Ovary (tissue), 9 donors: ENCODE measurements around the gene TMOD3. TPM values are rescaled to one million over a fixed set of nuclear protein-coding genes. Genes with fewer than 3 reads are reported as not detected.

Experiments
- DNase-seq, 5 donors: peaks; one replicate each; pipeline ENCODE4 v3.0.0-alpha.2; 2019 to 2020
- H3K27ac ChIP-seq, 2 donors: fragments of 200-600 bp; one replicate each; pipeline versions ENCODE4 v1.5.1 to v1.8.0; 2019 to 2022
- H3K27me3 ChIP-seq: fragments of 200-600 bp; one replicate; pipeline ENCODE4 v1.8.0; 2022
- H3K36me3 ChIP-seq: fragments of 200-600 bp; sonication (generic); one replicate; pipeline ENCODE4 v1.5.1; 2019
- H3K4me1 ChIP-seq: one replicate; pipeline ENCODE4 v1.8.1; 2013; ENCODE audit warnings: mild to moderate bottlenecking, moderate library complexity; ENCODE audit not compliant: insufficient read depth
- H3K4me3 ChIP-seq: fragments of 200-600 bp; sonication (generic); one replicate; pipeline ENCODE4 v1.5.1; 2017
- H3K9me3 ChIP-seq, 2 donors: fragments of 200-600 bp in 1 of 2; sonication (generic) in 1 of 2; one replicate each; pipeline versions ENCODE4 v1.5.1 to v1.8.1; 2013 to 2019; ENCODE audit warnings: mild to moderate bottlenecking in 1 of 2, moderate library complexity in 1 of 2
- CTCF ChIP-seq, 3 donors: fragments of 450-650 bp in 2 of 3; fragments of 200-600 bp in 1 of 3; IDR thresholded peaks; one replicate each; pipeline versions ENCODE4 v1.5.1 to v1.8.0; 2016 to 2022; ENCODE audit warnings: antibody characterized with exemption in 3 of 3, mild to moderate bottlenecking in 1 of 3
- EP300 ChIP-seq: sonication (generic); formaldehyde crosslinking; IDR thresholded peaks from one replicate; pipeline ENCODE4 v1.6.1; 2017; ENCODE audit warnings: antibody characterized with exemption
- POLR2A ChIP-seq: fragments of 450-650 bp; IDR thresholded peaks from one replicate; pipeline ENCODE4 v1.6.1; 2017; ENCODE audit warnings: antibody characterized with exemption, mild to moderate bottlenecking, moderate library complexity
- WGBS, 3 donors: extraction: QIAGEN DNeasy Blood & Tissue Kit in 1 of 3; methylation state at CpG; one replicate each; pipeline versions ENCODE4 v1.1.5 to v1.1.7; 2013 to 2017; 5-methylcytosine and 5-hydroxymethylcytosine counted together
- intact Hi-C, 4 donors: fragments of 100-400 bp; cut with DNase I; formaldehyde crosslinking; loops; one replicate each; pipeline versions ENCODE4 v1.11.0 to v1.15.1; 2022 to 2023
- polyA plus RNA-seq, 2 donors: library from polyadenylated mRNA; stranded (reverse); fragments of 200-250 nt in 1 of 2; fragments of 350-450 nt in 1 of 2; fragmentation: Illumina TruSeq in 1 of 2; extraction: RNeasy Lipid Tissue Mini Kit (QIAGEN cat#74804) in 1 of 2; gene quantifications; one replicate each; pipeline ENCODE4 v1.2.3, GENCODE V29; 2013 to 2014
- total RNA-seq, 7 donors: library from RNA; depleted of rRNA in 2 of 7; stranded (reverse); fragments of >200 nt in 2 of 7; fragmentation: NEBNext Ultra II Directional in 3 of 7; extraction: Animal tissue kit (Norgen Biotek cat#: 25700) in 3 of 7; gene quantifications; one replicate each; pipeline versions ENCODE4 v1.1.0 to v1.2.4, GENCODE V29; 2016 to 2023
- donor health status: DM: no; HTN: no; CAD: no; lungs with moderate emphysema.
- donor health status: DM: no; HTN: no; CAD: no.
- donor health status: Bipolar disorder and iron deficiency.
- donor health status: DM: yes; HTN: yes; CAD: no.
- donor health status: DM: no; HTN: no; CAD: no.
- donor health status: DM: yes; HTN: yes; CAD: no.

TMOD3 gene
- total and polyA plus RNA-seq, 9 donors = 9.4 to 35.5 (median 24.1) TPM

GRCh38 chr15:51931638-51932037, 102.2 kb downstream of the TMOD3 start:
- H3K27me3 ChIP-seq = no peaks in the 10 kb centered on the region
- no peak for TF ChIP-seq EP300
- DNase-seq = no peak
- intact Hi-C loops = no loop called here
- H3K27ac ChIP-seq = no peak overlapping the region
- H3K36me3 ChIP-seq = no peaks in the 10 kb centered on the region
- no peaks in the 10 kb centered on the region for H3K9me3 ChIP-seq
- H3K4me1 ChIP-seq = no peaks in the 10 kb centered on the region
- no peak overlapping the region for H3K4me3 ChIP-seq
- WGBS, 3 donors = 95 to 98% (median 97%) methylated on average over 4 of the region's 4 CpGs

- H3K4me3 ChIP-seq = no peak overlapping the region
- DNase-seq = no peak
- no peak overlapping the region for H3K27ac ChIP-seq
- H3K36me3 ChIP-seq = no peaks in the 10 kb centered on the region
- H3K9me3 ChIP-seq = no peaks in the 10 kb centered on the region
- no peak for TF ChIP-seq EP300
- no peak for TF ChIP-seq CTCF (IDR thresholded peaks at IDR 0.05)
- TF ChIP-seq POLR2A = no peak
- no peaks in the 10 kb centered on the region for H3K27me3 ChIP-seq
- no peaks in the 10 kb centered on the region for H3K4me1 ChIP-seq
- intact Hi-C loops = no loop called here
- WGBS, 3 donors = 38 to 61% (median 38%) methylated on average over 1 of the region's 1 CpG
Measured at GRCh38 chr15:51932161-51932560, 102.7 kb downstream of the TMOD3 start.

GRCh38 chr15:51935466-51936104, 106.1 kb downstream of the TMOD3 start:
- no peaks in the 10 kb centered on the region for H3K27me3 ChIP-seq
- H3K4me1 ChIP-seq = no peaks in the 10 kb centered on the region
- no peak overlapping the region for H3K4me3 ChIP-seq
- no peaks in the 10 kb centered on the region for H3K9me3 ChIP-seq
- TF ChIP-seq CTCF (IDR thresholded peaks at IDR 0.05) (no peak), EP300 (no peak), POLR2A (no peak)
- H3K27ac ChIP-seq = no peak overlapping the region
- DNase-seq = no peak
- intact Hi-C loops = no loop called here
- 74 to 80% (median 77%) methylated on average over 5 of the region's 5 CpGs for WGBS, 3 donors
- H3K36me3 ChIP-seq = no peaks in the 10 kb centered on the region

GRCh38 chr15:51936105-51936478, 106.6 kb downstream of the TMOD3 start:
- intact Hi-C loops = no loop called here

More at GRCh38 chr15:51936105-51936478, 106.6 kb downstream of the TMOD3 start:
- H3K9me3 ChIP-seq = no peaks in the 10 kb centered on the region
- 78 to 87% (median 81%) methylated on average over 2 of the region's 2 CpGs for WGBS, 3 donors
- TF ChIP-seq CTCF (IDR thresholded peaks at IDR 0.05) = no peak
- no peak for DNase-seq
- no peaks in the 10 kb centered on the region for H3K36me3 ChIP-seq
- no peak overlapping the region for H3K27ac ChIP-seq
- no peaks in the 10 kb centered on the region for H3K4me1 ChIP-seq
- no peak overlapping the region for H3K4me3 ChIP-seq
- no peaks in the 10 kb centered on the region for H3K27me3 ChIP-seq
